GM12874 (cell line): ENCODE results near the gene PFKFB4.

ENCODE experiments used
- TF ChIP-seq, protein P1 (sequence below): IDR thresholded peaks from 2 replicates; pipeline ENCODE4 v1.5.1; 2011; ENCODE audit warnings: low read depth, mild to moderate bottlenecking, control low read depth, low read length, moderate library complexity; ENCODE audit not compliant: insufficient read depth

The PFKFB4 gene

DNA sequence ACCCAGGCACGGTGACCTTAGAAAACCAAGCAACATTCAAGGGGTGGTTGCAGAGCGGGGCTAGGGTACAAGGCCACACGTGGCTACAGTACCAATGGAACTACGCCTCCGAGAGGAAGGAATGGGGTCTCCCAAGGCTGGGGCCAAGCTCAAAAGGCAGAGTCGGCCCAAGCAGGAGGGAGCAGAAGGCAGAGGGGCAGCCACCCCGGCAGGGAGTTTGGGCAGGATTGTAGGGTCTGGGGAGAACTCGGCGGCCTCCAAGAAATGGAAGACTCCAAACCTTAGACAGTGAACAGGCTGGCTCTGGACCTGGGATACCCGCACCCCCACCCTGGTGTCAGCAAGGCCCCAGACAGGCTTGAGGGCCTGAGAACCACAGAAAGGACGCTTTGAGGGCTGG, 81.4 kb downstream of the PFKFB4 start:
- TF ChIP-seq, protein P1, sequence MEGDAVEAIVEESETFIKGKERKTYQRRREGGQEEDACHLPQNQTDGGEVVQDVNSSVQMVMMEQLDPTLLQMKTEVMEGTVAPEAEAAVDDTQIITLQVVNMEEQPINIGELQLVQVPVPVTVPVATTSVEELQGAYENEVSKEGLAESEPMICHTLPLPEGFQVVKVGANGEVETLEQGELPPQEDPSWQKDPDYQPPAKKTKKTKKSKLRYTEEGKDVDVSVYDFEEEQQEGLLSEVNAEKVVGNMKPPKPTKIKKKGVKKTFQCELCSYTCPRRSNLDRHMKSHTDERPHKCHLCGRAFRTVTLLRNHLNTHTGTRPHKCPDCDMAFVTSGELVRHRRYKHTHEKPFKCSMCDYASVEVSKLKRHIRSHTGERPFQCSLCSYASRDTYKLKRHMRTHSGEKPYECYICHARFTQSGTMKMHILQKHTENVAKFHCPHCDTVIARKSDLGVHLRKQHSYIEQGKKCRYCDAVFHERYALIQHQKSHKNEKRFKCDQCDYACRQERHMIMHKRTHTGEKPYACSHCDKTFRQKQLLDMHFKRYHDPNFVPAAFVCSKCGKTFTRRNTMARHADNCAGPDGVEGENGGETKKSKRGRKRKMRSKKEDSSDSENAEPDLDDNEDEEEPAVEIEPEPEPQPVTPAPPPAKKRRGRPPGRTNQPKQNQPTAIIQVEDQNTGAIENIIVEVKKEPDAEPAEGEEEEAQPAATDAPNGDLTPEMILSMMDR, result no peak

DNA sequence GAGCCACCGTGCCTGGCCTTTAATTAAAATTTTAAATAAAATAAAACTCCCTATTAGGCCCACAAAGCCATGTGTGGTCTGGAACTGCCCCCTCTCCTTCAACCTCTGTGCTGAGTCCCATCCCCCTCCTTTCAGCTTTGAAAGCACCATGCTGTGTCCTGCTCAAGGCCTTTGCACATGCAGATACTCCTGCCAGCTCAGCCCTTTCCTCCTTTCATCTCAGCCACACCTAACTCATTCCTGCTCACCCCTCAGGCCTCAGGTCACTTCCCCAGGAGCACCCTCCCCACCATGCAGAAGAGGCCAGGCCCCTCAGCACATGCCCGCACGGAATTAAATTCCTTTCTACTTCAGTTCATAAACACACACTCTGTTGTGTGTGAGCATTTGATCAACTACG, 82.0 kb downstream of the PFKFB4 start:
- TF ChIP-seq, protein P1, result no peak

DNA sequence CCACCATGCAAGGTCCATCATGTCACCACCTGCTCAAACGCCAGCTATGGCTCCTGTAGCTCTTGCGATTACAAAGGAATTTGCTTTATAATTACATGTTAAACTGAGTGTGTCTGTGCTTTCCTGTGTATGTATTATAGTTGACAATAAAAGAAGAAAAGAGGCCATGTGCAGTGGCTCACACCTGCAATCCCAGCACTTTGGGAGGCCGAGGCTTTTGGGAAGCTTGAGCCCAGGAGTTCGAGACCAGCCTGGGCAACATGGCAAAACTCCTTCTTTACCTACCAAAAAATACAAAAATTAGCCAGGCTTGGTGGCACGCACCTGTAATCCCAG, 83.0 kb downstream of the PFKFB4 start:
- TF ChIP-seq, protein P1, result no peak

DNA sequence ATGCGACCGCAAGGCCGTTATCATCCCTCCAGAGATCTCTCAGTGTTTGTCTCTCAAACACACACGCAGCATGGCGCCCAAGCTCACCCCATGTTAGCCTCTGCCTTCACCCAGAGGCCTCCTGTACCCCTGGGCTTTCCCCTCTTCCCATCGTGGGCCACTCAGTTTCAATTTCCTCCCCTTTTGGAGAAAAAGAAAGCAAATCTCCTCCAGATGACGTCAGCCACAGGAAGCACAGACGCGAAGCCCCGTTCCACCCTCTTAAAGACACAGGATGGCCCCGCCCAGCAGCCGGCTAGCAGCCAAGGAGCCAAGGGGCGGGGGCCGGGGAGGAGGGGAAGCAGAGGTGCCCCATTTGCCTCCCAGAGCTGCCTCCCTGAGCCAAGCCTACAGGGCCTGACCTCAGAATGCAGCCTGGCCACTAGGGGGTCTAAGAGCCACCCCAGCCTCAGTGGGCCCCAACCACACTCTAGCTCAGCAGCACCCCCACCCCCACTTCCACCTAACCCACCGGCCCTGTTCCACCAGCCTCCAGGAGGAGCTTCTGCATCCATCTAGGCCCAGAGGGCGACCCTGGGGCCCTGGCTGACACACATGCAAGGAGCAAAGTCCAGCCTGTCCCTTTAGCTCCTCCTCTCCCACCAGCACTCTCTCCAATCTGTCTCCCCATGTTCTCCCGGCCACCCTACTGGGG, 83.5 kb downstream of the PFKFB4 start:
- TF ChIP-seq, protein P1, result peak; percentile 65

DNA sequence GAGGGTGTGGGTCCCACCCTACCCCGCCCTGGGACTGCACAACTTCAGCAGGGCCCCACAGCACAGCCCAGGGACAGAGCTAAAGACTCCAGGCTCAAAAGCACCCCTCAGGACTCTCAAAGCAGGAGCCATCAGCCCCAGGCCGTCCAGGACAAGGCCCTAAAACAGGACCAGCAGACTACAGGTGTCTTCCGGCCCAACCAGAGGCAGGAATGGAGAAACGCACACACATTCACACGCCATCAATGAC, 84.0 kb downstream of the PFKFB4 start:
- TF ChIP-seq, protein P1, result no peak

DNA sequence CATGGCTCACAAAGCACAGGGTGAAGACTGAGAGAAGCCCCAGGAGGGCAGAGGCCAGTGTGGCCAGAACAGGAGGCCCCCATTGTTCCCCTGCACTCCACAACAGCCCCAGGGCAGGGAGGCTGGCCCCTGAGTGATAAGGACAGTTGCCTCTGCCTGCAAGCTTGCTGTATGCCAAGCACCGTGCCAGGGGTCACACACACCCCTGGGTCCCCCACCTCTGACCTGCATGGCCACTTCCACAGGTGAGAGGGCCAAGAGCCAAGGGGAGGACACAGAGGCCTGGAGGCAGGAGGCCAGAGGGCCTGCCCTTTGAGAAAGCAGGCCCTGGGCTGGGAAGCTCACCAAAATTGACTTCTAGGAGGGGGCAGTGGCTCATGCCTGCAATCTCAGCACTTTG, 86.3 kb downstream of the PFKFB4 start:
- TF ChIP-seq, protein P1, result no peak

DNA sequence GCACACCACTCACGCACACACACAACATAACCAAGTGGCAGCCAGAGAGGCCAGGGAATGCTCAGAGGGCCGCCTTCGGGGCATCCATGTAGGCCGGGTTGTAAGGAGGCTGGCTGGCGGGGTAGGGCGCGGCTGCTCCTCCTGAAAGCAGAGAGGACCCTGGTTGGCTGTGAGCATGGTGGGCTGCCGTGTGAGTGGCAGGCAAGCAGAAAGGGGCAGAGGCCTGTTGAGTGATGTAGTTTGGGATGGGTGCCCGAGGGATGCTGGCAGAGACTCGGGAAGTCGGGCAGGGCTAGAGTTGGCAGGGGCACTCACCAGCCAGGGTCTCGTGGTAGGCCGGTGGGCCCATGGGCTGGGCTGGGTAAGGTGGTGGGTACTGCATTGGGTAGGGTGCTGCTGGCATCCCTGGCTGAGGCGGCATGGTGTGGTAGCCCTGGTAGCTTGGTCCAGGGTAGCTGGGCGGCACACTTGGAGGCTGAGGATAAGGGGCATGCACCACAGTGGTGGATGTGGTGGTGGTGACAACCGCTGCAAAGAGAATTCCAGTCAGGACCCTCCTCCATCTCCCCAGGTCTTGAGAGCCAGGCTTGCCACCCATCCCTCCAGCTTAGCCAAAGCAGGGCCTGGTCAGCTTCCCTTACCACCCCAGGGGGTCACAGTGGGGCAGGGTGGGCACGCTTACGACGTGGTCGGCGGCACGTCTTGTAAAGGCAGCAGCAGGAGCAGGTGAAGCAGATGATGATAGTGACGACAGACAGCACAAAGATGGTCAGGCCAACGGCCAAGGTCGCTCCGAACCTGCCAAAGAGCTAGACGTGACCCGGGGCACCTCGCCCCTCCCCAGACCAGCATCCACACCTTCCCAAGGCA, 87.3 kb downstream of the PFKFB4 start:
- TF ChIP-seq, protein P1, result no peak
